GM12892 (cell line): ENCODE measurements around the gene CD276.

Experiments
- POLR2A ChIP-seq: IDR thresholded peaks from 2 replicates; pipeline ENCODE4 v1.6.1; 2011; ENCODE audit warnings: low read depth, low read length, control low read depth
- POLR2AphosphoS5 ChIP-seq: IDR thresholded peaks from 2 replicates; pipeline ENCODE4 v1.6.1; 2011; ENCODE audit warnings: low read depth, low read length, control low read depth
- TAF1 ChIP-seq: IDR thresholded peaks from 2 replicates; pipeline ENCODE4 v1.6.1; 2011; ENCODE audit warnings: low read depth, mild to moderate bottlenecking, control low read depth, low read length, borderline replicate concordance

DNA sequence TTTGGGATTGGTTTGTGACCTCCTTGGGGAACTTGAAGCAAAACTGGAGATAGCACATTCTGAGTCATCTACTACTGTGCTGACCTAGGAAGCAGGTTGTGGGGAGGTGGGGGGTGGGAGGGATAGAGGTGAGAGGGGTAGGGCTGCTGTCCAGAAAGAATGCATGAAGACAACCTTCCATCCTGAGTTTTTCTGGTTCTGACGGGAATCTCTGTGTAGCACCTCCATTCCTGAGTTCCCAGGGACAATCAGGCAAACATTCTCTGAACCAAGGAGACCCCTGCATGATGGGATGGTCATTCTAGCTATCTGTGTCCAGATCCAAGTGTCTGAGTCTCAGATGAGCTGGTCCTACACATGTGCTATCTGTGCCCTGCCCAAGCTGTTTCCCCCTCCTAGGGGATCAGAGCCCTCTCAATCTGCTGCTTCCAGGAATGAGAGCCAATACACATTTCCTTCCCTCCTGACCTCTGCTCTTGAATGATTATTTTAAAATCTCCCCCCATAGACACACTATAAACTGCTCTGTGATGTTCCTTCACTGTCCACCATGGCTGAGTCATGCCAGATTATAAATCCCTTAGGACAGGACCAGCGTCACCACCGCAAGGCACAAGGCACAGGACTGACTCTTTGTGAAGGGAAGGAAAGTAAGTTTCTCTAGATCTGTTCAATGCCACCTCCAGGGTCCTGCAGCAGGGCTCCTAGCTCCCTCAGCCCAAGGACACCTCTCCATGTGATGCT is 2.2 kb upstream of the CD276 start:
- TF ChIP-seq POLR2A (no peak), TAF1 (no peak), POLR2AphosphoS5 (no peak)
